ENCODE results near the gene HIBADH.

Gene HIBADH

GRCh38 chr7:27634671-27635493 is 27.8 kb downstream of the HIBADH start:
- no peak for DNase-seq

- DNase-seq = no peak
These were observed 29.6 kb downstream of the HIBADH start for GRCh38 chr7:27633062-27633461.

- no peak for DNase-seq
These were observed 31.3 kb downstream of the HIBADH start for GRCh38 chr7:27631391-27631790.

GRCh38 chr7:27627146-27627545 is 35.5 kb downstream of the HIBADH start:
- no peak for DNase-seq

GRCh38 chr7:27619492-27619891 is 43.2 kb downstream of the HIBADH start:
- no peak for DNase-seq

GRCh38 chr7:27617651-27618381 is 44.9 kb downstream of the HIBADH start:
- no peak for DNase-seq

GRCh38 chr7:27616914-27617548 is 45.7 kb downstream of the HIBADH start:
- DNase-seq = no peak

GRCh38 chr7:27616186-27616491 is 46.5 kb downstream of the HIBADH start:
- no peak for DNase-seq

- DNase-seq = no peak
These were observed 47.1 kb downstream of the HIBADH start for GRCh38 chr7:27615420-27616185.

GRCh38 chr7:27614095-27614494 is 48.6 kb downstream of the HIBADH start:
- DNase-seq = no peak

GRCh38 chr7:27611059-27611458 is 51.6 kb downstream of the HIBADH start:
- DNase-seq = peak; percentile 40

GRCh38 chr7:27608776-27609495 is 53.7 kb downstream of the HIBADH start:
- DNase-seq = no peak

- DNase-seq = no peak
These were observed 55.5 kb downstream of the HIBADH start for GRCh38 chr7:27607210-27607606.

GRCh38 chr7:27606270-27607209 is 56.1 kb downstream of the HIBADH start:
- DNase-seq = no peak

- no peak for DNase-seq
These were observed 56.9 kb downstream of the HIBADH start for GRCh38 chr7:27605689-27606269.

- DNase-seq = no peak
These were observed 57.4 kb downstream of the HIBADH start for GRCh38 chr7:27605283-27605682.

- DNase-seq = no peak
These were observed 58.9 kb downstream of the HIBADH start for GRCh38 chr7:27603813-27604212.

GRCh38 chr7:27602766-27603165 is 59.9 kb downstream of the HIBADH start:
- DNase-seq = no peak

- DNase-seq = no peak
These were observed 61.5 kb downstream of the HIBADH start for GRCh38 chr7:27601217-27601616.

- DNase-seq = no peak
These were observed 62.4 kb downstream of the HIBADH start for GRCh38 chr7:27600247-27600646.

- no peak for DNase-seq
These were observed 67.7 kb downstream of the HIBADH start for GRCh38 chr7:27595009-27595408.
